HFF-Myc (cell line): ENCODE measurements around the gene CDH24.
A peak's percentile ranks its signal among the peaks of the same experiment; 100 is the strongest.

ENCODE experiments used
- DNase-seq: peaks from one replicate; pipeline ENCODE4 v3.0.0-alpha.2; 2011; ENCODE audit warnings: low read depth; ENCODE audit errors: extremely low read depth
- H3K4me3 ChIP-seq: replicated peaks from 2 replicates; pipeline ENCODE4 v1.5.1; 2011; ENCODE audit warnings: low read depth, mild to moderate bottlenecking, control low read depth, low read length
- CTCF ChIP-seq: IDR thresholded peaks from 2 replicates; pipeline ENCODE4 v1.5.1; 2012; ENCODE audit warnings: mild to moderate bottlenecking, low read depth, low read length, control low read depth; ENCODE audit errors: missing control alignments

CDH24 gene

GRCh38 chr14:23095196-23096108 lies 38.1 kb upstream of the CDH24 start, which contains the start of gene C14orf119:
Gene C14orf119, plus strand, starts transcription at chr14:23095505. Its CDS starts 2,154 bp downstream, at chr14:23097659.
- DNase-seq: peak; percentile 98
- no peak for TF ChIP-seq CTCF
- peak within 1 kb of the TSS; percentile 94 for H3K4me3 ChIP-seq

GRCh38 chr14:23094666-23095195 lies 37.4 kb upstream of the CDH24 start, which contains the start of gene ACIN1:
Gene ACIN1, minus strand, starts transcription at chr14:23095136. Its CDS starts 24 bp downstream, at chr14:23095112.
- DNase-seq: peak; percentile 68
- no peak for TF ChIP-seq CTCF
- H3K4me3 ChIP-seq: peak within 1 kb of the TSS; percentile 94

GRCh38 chr14:23093991-23094665 lies 36.8 kb upstream of the CDH24 start:
- TF ChIP-seq CTCF: no peak
- H3K4me3 ChIP-seq: peak overlapping the region; percentile 94
- DNase-seq: no peak

GRCh38 chr14:23093526-23093925 lies 36.2 kb upstream of the CDH24 start:
- H3K4me3 ChIP-seq: peak overlapping the region; percentile 94
- DNase-seq: no peak
- no peak for TF ChIP-seq CTCF

GRCh38 chr14:23093104-23093503 lies 35.8 kb upstream of the CDH24 start:
- DNase-seq: no peak
- TF ChIP-seq CTCF: no peak
- peak overlapping the region; percentile 94 for H3K4me3 ChIP-seq

GRCh38 chr14:23091294-23092225 lies 34.2 kb upstream of the CDH24 start:
- no peak for TF ChIP-seq CTCF
- DNase-seq: no peak
- no peak overlapping the region for H3K4me3 ChIP-seq
